Liver (tissue), 9 donors: ENCODE results near the gene ULK1. TPM values are rescaled to one million over a fixed set of nuclear protein-coding genes. Genes with fewer than 3 reads are reported as not detected.

Source experiments
- DNase-seq: peaks from one replicate; pipeline ENCODE4 v3.0.0-alpha.2; 2017; ENCODE audit warnings: low spot score
- H3K27ac ChIP-seq, 2 donors: one replicate each; pipeline ENCODE4 v1.7.0; 2013; ENCODE audit warnings: inconsistent platforms in 2 of 2, low read length in 2 of 2, control low read depth in 1 of 2, low read depth in 1 of 2, mild to moderate bottlenecking in 1 of 2
- H3K27me3 ChIP-seq, 4 donors: one replicate each; pipeline versions ENCODE4 v1.6.1 to v1.7.0; 2013; ENCODE audit warnings: low read length in 3 of 4, inconsistent platforms in 1 of 4, mild to moderate bottlenecking in 1 of 4, moderate library complexity in 1 of 4; ENCODE audit not compliant: control insufficient read depth in 4 of 4, insufficient read depth in 4 of 4
- H3K36me3 ChIP-seq, 4 donors: one replicate each; pipeline versions ENCODE4 v1.6.1 to v1.7.0; 2013; ENCODE audit warnings: low read length in 3 of 4, mild to moderate bottlenecking in 3 of 4, low read depth in 1 of 4, moderate library complexity in 1 of 4; ENCODE audit not compliant: control insufficient read depth in 4 of 4, insufficient read depth in 3 of 4
- H3K4me1 ChIP-seq, 4 donors: one replicate each; pipeline versions ENCODE4 v1.6.1 to v1.7.0; 2013; ENCODE audit warnings: low read length in 3 of 4, mild to moderate bottlenecking in 3 of 4, moderate library complexity in 1 of 4; ENCODE audit not compliant: control insufficient read depth in 4 of 4, insufficient read depth in 4 of 4
- H3K4me3 ChIP-seq, 3 donors: one replicate each; pipeline versions ENCODE4 v1.6.1 to v1.7.0; 2013; ENCODE audit warnings: low read length in 3 of 3, control low read depth in 1 of 3, low read depth in 1 of 3, mild to moderate bottlenecking in 1 of 3
- H3K9ac ChIP-seq, 2 donors: one replicate each; pipeline ENCODE4 v1.7.0; 2013; ENCODE audit warnings: low read length in 2 of 2, mild to moderate bottlenecking in 2 of 2, moderate library complexity in 2 of 2, control low read depth in 1 of 2, low read depth in 1 of 2
- H3K9me3 ChIP-seq, 4 donors: one replicate each; pipeline versions ENCODE4 v1.6.1 to v1.7.0; 2013; ENCODE audit warnings: low read length in 3 of 4; ENCODE audit not compliant: control insufficient read depth in 4 of 4
- EGR1 ChIP-seq, 2 donors: IDR thresholded peaks; 2 replicates each; pipeline ENCODE4 v1.6.1; 2016 to 2018; ENCODE audit warnings: antibody characterized with exemption in 2 of 2, low read depth in 2 of 2
- FOXA1 ChIP-seq: IDR thresholded peaks from 2 replicates; pipeline ENCODE4 v1.6.1; 2016; ENCODE audit warnings: antibody characterized with exemption
- FOXA2 ChIP-seq: IDR thresholded peaks from 2 replicates; pipeline ENCODE4 v1.6.1; 2016; ENCODE audit warnings: antibody characterized with exemption
- HNF4G ChIP-seq: IDR thresholded peaks from 2 replicates; pipeline ENCODE4 v1.6.1; 2016; ENCODE audit warnings: antibody characterized with exemption
- JUND ChIP-seq, 2 donors: IDR thresholded peaks; 2 replicates each; pipeline ENCODE4 v1.6.1; 2016; ENCODE audit warnings: antibody characterized with exemption in 2 of 2
- NR2F2 ChIP-seq: IDR thresholded peaks from 2 replicates; pipeline ENCODE4 v1.6.1; 2016; ENCODE audit warnings: antibody characterized with exemption
- RAD21 ChIP-seq, 2 donors: IDR thresholded peaks; 2 replicates each; pipeline ENCODE4 v1.6.1; 2016; ENCODE audit warnings: antibody characterized with exemption in 2 of 2, mild to moderate bottlenecking in 2 of 2
- REST ChIP-seq: IDR thresholded peaks from 2 replicates; pipeline ENCODE4 v1.6.1; 2016; ENCODE audit warnings: antibody characterized with exemption, mild to moderate bottlenecking
- RXRA ChIP-seq, 2 donors: IDR thresholded peaks; 2 replicates each; pipeline ENCODE4 v1.6.1; 2017 to 2018; ENCODE audit warnings: antibody characterized with exemption in 2 of 2, mild to moderate bottlenecking in 1 of 2
- SP1 ChIP-seq: IDR thresholded peaks from 2 replicates; pipeline ENCODE4 v1.6.1; 2018; ENCODE audit warnings: antibody characterized with exemption, mild to moderate bottlenecking
- TAF1 ChIP-seq: conservative IDR thresholded peaks from 2 replicates; pipeline ENCODE4 v1.6.1; 2016; ENCODE audit warnings: antibody characterized with exemption, mild to moderate bottlenecking
- WGBS: extraction: QIAGEN DNeasy Blood & Tissue Kit; methylation state at CpG from one replicate; pipeline ENCODE4 v1.1.7; 2013; 5-methylcytosine and 5-hydroxymethylcytosine counted together
- polyA plus RNA-seq, 2 donors: library from polyadenylated mRNA; stranded (reverse) in 1 of 2; unstranded in 1 of 2; fragments of 200-250 nt in 1 of 2; fragments of >200 nt in 1 of 2; fragmentation: Nextera tagmentation in 1 of 2; extraction: Ambion mirVana in 1 of 2; gene quantifications; one replicate each; pipeline versions ENCODE4 v1.2.1 to v1.2.3, GENCODE V29; 2013 to 2015
- total RNA-seq, 2 donors: library from RNA; depleted of rRNA; stranded (reverse); fragments of >200 nt; gene quantifications; one replicate each; pipeline ENCODE4 v1.2.3, GENCODE V29; 2014
- TF ChIP-seq, protein P1 (sequence below): IDR thresholded peaks from 2 replicates; pipeline ENCODE4 v1.6.1; 2016; ENCODE audit warnings: antibody characterized with exemption
- TF ChIP-seq, protein P2 (sequence below): IDR thresholded peaks from 2 replicates; pipeline ENCODE4 v1.6.1; 2016; ENCODE audit warnings: antibody characterized with exemption
- donor health status: healthy.
- donor health status: healthy.
- donor health status: healthy.
- donor health status: healthy.
- donor health status: healthy.

Gene ULK1
- total and polyA plus RNA-seq, 4 donors = 12.5 to 41.7 (median 15.1) TPM

DNA sequence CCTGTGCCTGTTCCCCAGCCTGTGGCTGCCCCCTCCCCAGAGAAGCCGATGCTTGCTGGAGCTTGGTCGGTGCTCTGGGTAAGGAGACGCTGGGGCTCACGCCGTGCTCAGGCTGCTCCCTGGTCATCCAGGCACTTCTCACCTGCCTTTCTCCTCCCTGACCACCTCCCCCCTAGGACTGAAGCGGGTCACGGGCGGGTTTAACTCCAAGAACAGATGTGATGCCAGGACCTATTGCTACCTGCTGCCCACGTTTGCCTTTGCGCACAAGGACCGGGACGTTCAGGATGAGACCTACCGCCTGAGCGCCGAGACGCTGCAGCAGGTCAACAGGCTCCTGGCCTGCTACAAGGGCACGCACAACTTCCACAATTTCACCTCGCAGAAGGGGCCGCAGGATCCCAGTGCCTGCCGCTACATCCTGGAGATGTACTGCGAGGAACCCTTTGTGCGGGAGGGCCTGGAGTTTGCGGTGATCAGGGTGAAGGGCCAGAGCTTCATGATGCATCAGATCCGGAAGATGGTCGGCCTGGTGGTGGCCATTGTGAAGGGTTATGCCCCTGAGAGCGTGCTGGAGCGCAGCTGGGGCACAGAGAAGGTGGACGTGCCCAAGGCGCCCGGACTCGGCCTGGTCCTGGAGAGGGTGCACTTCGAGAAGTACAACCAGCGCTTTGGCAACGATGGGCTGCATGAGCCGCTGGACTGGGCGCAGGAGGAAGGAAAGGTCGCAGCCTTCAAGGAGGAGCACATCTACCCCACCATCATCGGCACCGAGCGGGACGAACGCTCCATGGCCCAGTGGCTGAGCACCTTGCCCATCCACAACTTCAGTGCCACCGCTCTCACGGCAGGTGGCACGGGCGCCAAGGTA is 46.9 kb downstream of the ULK1 start (continued):
- TF ChIP-seq FOXA1 (no peak), SP1 (no peak)

GRCh38 chr12:131941987-131942341 is 47.5 kb downstream of the ULK1 start:
- no peak overlapping the region for H3K9ac ChIP-seq
- H3K9me3 ChIP-seq = no peaks in the 10 kb centered on the region
- peaks cover 5 to 39% (median 15%) of the 10 kb centered on the region in 4 donors for H3K36me3 ChIP-seq
- no peak overlapping the region for H3K27ac ChIP-seq
- no peak overlapping the region for H3K4me3 ChIP-seq
- DNase-seq = no peak
- 97% methylated on average over 7 of the region's 7 CpGs for whole genome bisulfite sequencing
- no peaks in the 10 kb centered on the region for H3K27me3 ChIP-seq
- TF ChIP-seq RXRA (IDR thresholded peaks at IDR 0.05) = no peak
- no peaks in the 10 kb centered on the region for H3K4me1 ChIP-seq

DNA sequence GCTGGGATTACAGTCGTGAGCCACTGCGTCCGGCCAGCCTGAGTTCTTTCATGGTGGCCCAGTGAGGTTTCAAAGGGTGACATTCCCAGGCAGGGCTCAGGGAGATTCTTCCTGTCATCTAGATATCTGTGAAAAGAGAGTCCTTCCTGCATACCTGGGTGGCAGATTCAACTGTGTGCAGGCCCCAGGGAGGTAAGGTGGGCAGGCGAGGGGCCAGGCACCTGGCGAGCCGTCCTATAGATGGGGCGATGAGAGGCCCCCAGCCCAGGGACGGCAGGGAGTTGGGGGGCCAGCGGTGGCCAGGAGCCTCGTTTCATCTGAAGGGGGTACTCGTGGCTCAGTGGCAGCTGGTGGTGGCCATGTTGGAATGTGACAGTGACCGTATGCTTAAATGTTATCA is 48.2 kb downstream of the ULK1 start:
- no peaks in the 10 kb centered on the region for H3K27me3 ChIP-seq
- whole genome bisulfite sequencing = 97% methylated on average over 12 of the region's 12 CpGs
- H3K27ac ChIP-seq = no peak overlapping the region
- TF ChIP-seq HNF4G (no peak), FOXA2 (no peak), REST (no peak), NR2F2 (no peak), JUND (IDR thresholded peaks at IDR 0.05) (no peak)
- H3K36me3 ChIP-seq = peaks cover 5 to 39% (median 15%) of the 10 kb centered on the region in 4 donors
- H3K4me1 ChIP-seq = no peaks in the 10 kb centered on the region
- H3K9ac ChIP-seq = no peak overlapping the region
- DNase-seq = no peak
- H3K4me3 ChIP-seq = no peak overlapping the region
- no peaks in the 10 kb centered on the region for H3K9me3 ChIP-seq

- no peak overlapping the region for H3K9ac ChIP-seq
- H3K27me3 ChIP-seq = no peaks in the 10 kb centered on the region
- H3K9me3 ChIP-seq = no peaks in the 10 kb centered on the region
- TF ChIP-seq RXRA (IDR thresholded peaks at IDR 0.05) (no peak), JUND (IDR thresholded peaks at IDR 0.05) (no peak), EGR1 (IDR thresholded peaks at IDR 0.05; ENCODE audit: low read depth in 2 of 2) (no peak), NR2F2 (no peak), SP1 (no peak), REST (no peak), FOXA2 (no peak), RAD21 (IDR thresholded peaks at IDR 0.05) (no peak), TAF1 (no peak), FOXA1 (no peak)
- TF ChIP-seq, protein P1, sequence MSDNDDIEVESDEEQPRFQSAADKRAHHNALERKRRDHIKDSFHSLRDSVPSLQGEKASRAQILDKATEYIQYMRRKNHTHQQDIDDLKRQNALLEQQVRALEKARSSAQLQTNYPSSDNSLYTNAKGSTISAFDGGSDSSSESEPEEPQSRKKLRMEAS = no peak
- TF ChIP-seq, protein P2, sequence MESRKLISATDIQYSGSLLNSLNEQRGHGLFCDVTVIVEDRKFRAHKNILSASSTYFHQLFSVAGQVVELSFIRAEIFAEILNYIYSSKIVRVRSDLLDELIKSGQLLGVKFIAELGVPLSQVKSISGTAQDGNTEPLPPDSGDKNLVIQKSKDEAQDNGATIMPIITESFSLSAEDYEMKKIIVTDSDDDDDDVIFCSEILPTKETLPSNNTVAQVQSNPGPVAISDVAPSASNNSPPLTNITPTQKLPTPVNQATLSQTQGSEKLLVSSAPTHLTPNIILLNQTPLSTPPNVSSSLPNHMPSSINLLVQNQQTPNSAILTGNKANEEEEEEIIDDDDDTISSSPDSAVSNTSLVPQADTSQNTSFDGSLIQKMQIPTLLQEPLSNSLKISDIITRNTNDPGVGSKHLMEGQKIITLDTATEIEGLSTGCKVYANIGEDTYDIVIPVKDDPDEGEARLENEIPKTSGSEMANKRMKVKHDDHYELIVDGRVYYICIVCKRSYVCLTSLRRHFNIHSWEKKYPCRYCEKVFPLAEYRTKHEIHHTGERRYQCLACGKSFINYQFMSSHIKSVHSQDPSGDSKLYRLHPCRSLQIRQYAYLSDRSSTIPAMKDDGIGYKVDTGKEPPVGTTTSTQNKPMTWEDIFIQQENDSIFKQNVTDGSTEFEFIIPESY = no peak
- no peak for DNase-seq
- no peaks in the 10 kb centered on the region for H3K4me1 ChIP-seq
- H3K36me3 ChIP-seq = peaks cover 5 to 39% (median 15%) of the 10 kb centered on the region in 4 donors
- no peak overlapping the region for H3K4me3 ChIP-seq
- no peak overlapping the region for H3K27ac ChIP-seq
- WGBS = 98% methylated on average over 8 of the region's 8 CpGs
Measured at GRCh38 chr12:131943389-131943788, 49.0 kb downstream of the ULK1 start.
